ENCODE data around the gene TUBB3.
"Not testable (repeated sequence)": the region's sequence is repeated elsewhere in the genome, so short reads cannot be mapped to it uniquely, and the experiment has no call there.

DNA sequence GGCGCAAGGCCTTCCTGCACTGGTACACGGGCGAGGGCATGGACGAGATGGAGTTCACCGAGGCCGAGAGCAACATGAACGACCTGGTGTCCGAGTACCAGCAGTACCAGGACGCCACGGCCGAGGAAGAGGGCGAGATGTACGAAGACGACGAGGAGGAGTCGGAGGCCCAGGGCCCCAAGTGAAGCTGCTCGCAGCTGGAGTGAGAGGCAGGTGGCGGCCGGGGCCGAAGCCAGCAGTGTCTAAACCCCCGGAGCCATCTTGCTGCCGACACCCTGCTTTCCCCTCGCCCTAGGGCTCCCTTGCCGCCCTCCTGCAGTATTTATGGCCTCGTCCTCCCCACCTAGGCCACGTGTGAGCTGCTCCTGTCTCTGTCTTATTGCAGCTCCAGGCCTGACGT lies 12.5 kb downstream of the TUBB3 start:
- TF ChIP-seq, protein P1, sequence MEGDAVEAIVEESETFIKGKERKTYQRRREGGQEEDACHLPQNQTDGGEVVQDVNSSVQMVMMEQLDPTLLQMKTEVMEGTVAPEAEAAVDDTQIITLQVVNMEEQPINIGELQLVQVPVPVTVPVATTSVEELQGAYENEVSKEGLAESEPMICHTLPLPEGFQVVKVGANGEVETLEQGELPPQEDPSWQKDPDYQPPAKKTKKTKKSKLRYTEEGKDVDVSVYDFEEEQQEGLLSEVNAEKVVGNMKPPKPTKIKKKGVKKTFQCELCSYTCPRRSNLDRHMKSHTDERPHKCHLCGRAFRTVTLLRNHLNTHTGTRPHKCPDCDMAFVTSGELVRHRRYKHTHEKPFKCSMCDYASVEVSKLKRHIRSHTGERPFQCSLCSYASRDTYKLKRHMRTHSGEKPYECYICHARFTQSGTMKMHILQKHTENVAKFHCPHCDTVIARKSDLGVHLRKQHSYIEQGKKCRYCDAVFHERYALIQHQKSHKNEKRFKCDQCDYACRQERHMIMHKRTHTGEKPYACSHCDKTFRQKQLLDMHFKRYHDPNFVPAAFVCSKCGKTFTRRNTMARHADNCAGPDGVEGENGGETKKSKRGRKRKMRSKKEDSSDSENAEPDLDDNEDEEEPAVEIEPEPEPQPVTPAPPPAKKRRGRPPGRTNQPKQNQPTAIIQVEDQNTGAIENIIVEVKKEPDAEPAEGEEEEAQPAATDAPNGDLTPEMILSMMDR (IDR thresholded peaks at IDR 0.05), result not testable (repeated sequence)
- not testable (repeated sequence) for TF ChIP-seq POLR2A (IDR thresholded peaks at IDR 0.05)

Measured in right lobe of liver (tissue), 4 donors.